Measurements from ENCODE around the gene TRIM10.

Gene TRIM10

GRCh38 chr6:30111266-30111856 lies 49.6 kb downstream of the TRIM10 start:
- DNase-seq = no peak
- intact Hi-C loops (cut with DNase I) = no loop called here

GRCh38 chr6:30104661-30105060 lies 56.4 kb downstream of the TRIM10 start:
- intact Hi-C loops (cut with DNase I) = no loop called here

GRCh38 chr6:30103872-30104179 lies 57.2 kb downstream of the TRIM10 start:
- intact Hi-C loops (cut with DNase I) = no loop called here
- no peak for DNase-seq

More at GRCh38 chr6:30104661-30105060, 56.4 kb downstream of the TRIM10 start:
- DNase-seq = no peak

GRCh38 chr6:30102970-30103871 lies 57.8 kb downstream of the TRIM10 start:
- DNase-seq = peak; percentile 71 to 94 (median 85)
- intact Hi-C loops (cut with DNase I) = no loop called here

- DNase-seq = peak in 5 of 42 donors; percentile 4 to 15 (median 11)
- intact Hi-C loops (cut with DNase I) = no loop called here
Observed at GRCh38 chr6:30102414-30102969, 58.5 kb downstream of the TRIM10 start.

Measured in head of caudate nucleus (tissue), 42 donors.